Neural progenitor cell (in vitro differentiated cells): Measurements from ENCODE around the gene IFT172.

ENCODE experiments used
- EZH2 ChIP-seq: fragments of 200-600 bp; sonication (generic); IDR thresholded peaks from 2 replicates; pipeline ENCODE4 v1.6.1; 2017; ENCODE audit warnings: antibody characterized with exemption, mild to moderate bottlenecking, moderate library complexity
- EZH2phosphoT487 ChIP-seq: fragments of 200-600 bp; sonication (generic); IDR thresholded peaks from 2 replicates; pipeline ENCODE4 v1.6.1; 2017; ENCODE audit warnings: antibody characterized with exemption
- TF ChIP-seq, protein P1 (sequence below): fragments of 200-600 bp; sonication (generic); IDR thresholded peaks from 2 replicates; pipeline ENCODE4 v1.5.1; 2017; ENCODE audit warnings: antibody characterized with exemption, mild to moderate bottlenecking

DNA sequence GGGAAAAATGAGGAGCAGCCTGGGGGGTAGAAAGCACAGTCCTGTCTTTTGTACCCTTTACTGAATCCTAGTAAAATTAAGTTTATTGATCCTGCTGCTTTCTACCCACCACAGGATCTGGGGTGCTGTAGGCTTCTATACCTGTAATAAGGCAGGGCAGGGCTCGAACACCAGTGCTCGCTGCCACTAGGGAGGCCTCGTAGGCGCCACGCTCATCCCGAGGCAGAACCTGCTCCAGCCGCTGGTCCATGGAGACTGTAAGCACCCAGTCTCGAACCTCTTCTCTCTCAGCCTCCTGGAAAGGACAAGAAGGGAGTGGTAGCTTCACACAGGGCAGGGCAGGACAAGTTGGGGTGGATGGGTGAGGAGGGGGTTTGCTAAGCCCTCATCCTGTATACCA is 44.4 kb downstream of the IFT172 start:
- TF ChIP-seq, protein P1, sequence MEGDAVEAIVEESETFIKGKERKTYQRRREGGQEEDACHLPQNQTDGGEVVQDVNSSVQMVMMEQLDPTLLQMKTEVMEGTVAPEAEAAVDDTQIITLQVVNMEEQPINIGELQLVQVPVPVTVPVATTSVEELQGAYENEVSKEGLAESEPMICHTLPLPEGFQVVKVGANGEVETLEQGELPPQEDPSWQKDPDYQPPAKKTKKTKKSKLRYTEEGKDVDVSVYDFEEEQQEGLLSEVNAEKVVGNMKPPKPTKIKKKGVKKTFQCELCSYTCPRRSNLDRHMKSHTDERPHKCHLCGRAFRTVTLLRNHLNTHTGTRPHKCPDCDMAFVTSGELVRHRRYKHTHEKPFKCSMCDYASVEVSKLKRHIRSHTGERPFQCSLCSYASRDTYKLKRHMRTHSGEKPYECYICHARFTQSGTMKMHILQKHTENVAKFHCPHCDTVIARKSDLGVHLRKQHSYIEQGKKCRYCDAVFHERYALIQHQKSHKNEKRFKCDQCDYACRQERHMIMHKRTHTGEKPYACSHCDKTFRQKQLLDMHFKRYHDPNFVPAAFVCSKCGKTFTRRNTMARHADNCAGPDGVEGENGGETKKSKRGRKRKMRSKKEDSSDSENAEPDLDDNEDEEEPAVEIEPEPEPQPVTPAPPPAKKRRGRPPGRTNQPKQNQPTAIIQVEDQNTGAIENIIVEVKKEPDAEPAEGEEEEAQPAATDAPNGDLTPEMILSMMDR = no peak
- TF ChIP-seq EZH2 (no peak), EZH2phosphoT487 (no peak)
